GM12878 (cell line): ENCODE measurements around the gene NAALADL1. TPM values are rescaled to one million over a fixed set of nuclear protein-coding genes. Genes with fewer than 3 reads are reported as not detected.

Source experiments
- ATAC-seq: fragments of 200-7000 bp; cut with Tn5 transposase; 3 replicates; pipeline ENCODE4 v1.9.1; 2020; ENCODE audit warnings: mild to moderate bottlenecking, moderate library complexity
- BruUV-seq: library from RNA; stranded (reverse); fragments of 400-500 nt; replicated peaks from 2 replicates; lab custom pipeline; 2021; lab: Mats Ljungman, UMichigan
- CTCF ChIA-PET: fragments of 300-600 bp; sonication (Branson Sonifier 250); formaldehyde crosslinking; extraction: SDS; loops from one replicate; lab custom pipeline; 2021; ENCODE audit warnings: inconsistent platforms; lab: Yijun Ruan, JAX
- POLR2A ChIA-PET: fragments of 350-600 bp; formaldehyde crosslinking; extraction: SDS; loops from one replicate; lab custom pipeline; 2021; ENCODE audit warnings: inconsistent platforms; lab: Charles Lee
- RAD21 ChIA-PET: fragments of 300-600 bp; sonication (Branson Sonifier 250); formaldehyde crosslinking; loops from one replicate; lab custom pipeline; 2023; ENCODE audit warnings: antibody characterized with exemption; ENCODE audit not compliant: unreplicated experiment; lab: Charles Lee
- SMC1A ChIA-PET: fragments of 300-600 bp; sonication (Branson Sonifier 250); formaldehyde crosslinking; loops from one replicate; lab custom pipeline; 2023; ENCODE audit not compliant: unreplicated experiment, uncharacterized antibody; lab: Charles Lee
- DNase-seq: peaks from one replicate; pipeline ENCODE4 v3.0.0-alpha.2; 2011; ENCODE audit warnings: low read depth, low spot score
- FAIRE-seq: peaks from 3 replicates; lab custom pipeline; 2011; peaks lifted over from hg19 to GRCh38; lab: Jason Lieb, UNC
- H2AFZ ChIP-seq: 2 replicates; pipeline ENCODE4 v1.6.0; 2011; ENCODE audit warnings: low read depth, low read length, control low read depth; ENCODE audit not compliant: control insufficient read depth
- H3K27ac ChIP-seq: 2 replicates; pipeline ENCODE4 v1.5.1; 2011; ENCODE audit warnings: control low read depth; ENCODE audit not compliant: control insufficient read depth, insufficient read depth
- H3K27me3 ChIP-seq, 2 experiments: replicated peaks in 1 of 2; 2 replicates each; pipeline versions ENCODE4 v1.6.0 to v1.6.1; 2011; ENCODE audit warnings: low read length in 1 of 2; ENCODE audit not compliant: control insufficient read depth in 2 of 2, insufficient read depth in 2 of 2
- H3K36me3 ChIP-seq, 2 experiments: 2 replicates each; pipeline ENCODE4 v1.5.1; 2011; ENCODE audit warnings: low read length in 1 of 2; ENCODE audit not compliant: control insufficient read depth in 2 of 2, insufficient read depth in 2 of 2
- H3K4me1 ChIP-seq: 2 replicates; pipeline ENCODE4 v1.6.1; 2011; ENCODE audit warnings: mild to moderate bottlenecking, low read length, moderate library complexity, mixed read lengths; ENCODE audit not compliant: control insufficient read depth, insufficient read depth
- H3K4me2 ChIP-seq: 2 replicates; pipeline ENCODE4 v1.6.0; 2011; ENCODE audit warnings: control low read depth; ENCODE audit not compliant: control insufficient read depth, insufficient read depth
- H3K4me3 ChIP-seq: fragments of 200-600 bp; sonication (generic); 2 replicates; pipeline ENCODE4 v1.5.1; 2016
- H3K79me2 ChIP-seq: 2 replicates; pipeline ENCODE4 v1.6.0; 2011; ENCODE audit warnings: low read length; ENCODE audit not compliant: control insufficient read depth, insufficient read depth
- H3K9ac ChIP-seq: 2 replicates; pipeline ENCODE4 v1.8.0; 2011; ENCODE audit warnings: low read length, control low read depth, mixed read lengths; ENCODE audit not compliant: control insufficient read depth, insufficient read depth
- H3K9me3 ChIP-seq: replicated peaks from 3 replicates; pipeline ENCODE4 v1.5.1; 2011; ENCODE audit warnings: mild to moderate bottlenecking, low read length; ENCODE audit not compliant: control insufficient read depth, insufficient read depth
- H4K20me1 ChIP-seq: 2 replicates; pipeline ENCODE4 v1.6.0; 2011; ENCODE audit not compliant: control insufficient read depth, insufficient read depth
- CHD1 ChIP-seq: IDR thresholded peaks from 2 replicates; pipeline ENCODE4 v1.6.1; 2012; ENCODE audit warnings: low read depth, low read length, improper control_type of control experiment
- EED ChIP-seq: sonication (generic); IDR thresholded peaks from 2 replicates; pipeline ENCODE4 v1.6.1; 2016; ENCODE audit warnings: antibody characterized with exemption, low read depth
- EGR1 ChIP-seq, 2 experiments: IDR thresholded peaks; 1 replicate in 1 of 2; 2 replicates in 1 of 2; pipeline ENCODE4 v1.6.1; 2011 to 2012; ENCODE audit warnings: low read depth in 2 of 2, low read length in 2 of 2, borderline replicate concordance in 1 of 2, mild to moderate bottlenecking in 1 of 2, moderate library complexity in 1 of 2
- ETV6 ChIP-seq, 2 experiments: fragments of 450-650 bp in 1 of 2; IDR thresholded peaks in 1 of 2; conservative IDR thresholded peaks in 1 of 2; 2 replicates each; pipeline ENCODE4 v1.6.1; 2014; ENCODE audit warnings: antibody characterized with exemption in 1 of 2, borderline replicate concordance in 1 of 2, low read depth in 1 of 2, mild to moderate bottlenecking in 1 of 2, moderate library complexity in 1 of 2
- HDGF ChIP-seq: fragments of 450-650 bp; IDR thresholded peaks from 2 replicates; pipeline ENCODE4 v1.6.1; 2016; ENCODE audit warnings: antibody characterized with exemption
- IKZF1 ChIP-seq: fragments of 450-650 bp; conservative IDR thresholded peaks from 2 replicates; pipeline ENCODE4 v1.6.1; 2017; ENCODE audit warnings: antibody characterized with exemption, mild to moderate bottlenecking
- IKZF2 ChIP-seq, 2 experiments: fragments of 450-650 bp; IDR thresholded peaks; 2 replicates each; pipeline ENCODE4 v1.6.1; 2017; ENCODE audit warnings: mild to moderate bottlenecking in 2 of 2, moderate library complexity in 2 of 2
- NBN ChIP-seq: fragments of 450-650 bp; IDR thresholded peaks from 2 replicates; pipeline ENCODE4 v1.6.1; 2016
- NFXL1 ChIP-seq: fragments of 450-650 bp; IDR thresholded peaks from 2 replicates; pipeline ENCODE4 v1.6.1; 2017; ENCODE audit warnings: antibody characterized with exemption, mild to moderate bottlenecking, borderline replicate concordance
- NR2F1 ChIP-seq: fragments of 450-650 bp; conservative IDR thresholded peaks from 2 replicates; pipeline ENCODE4 v1.6.1; 2017; ENCODE audit warnings: mild to moderate bottlenecking
- RUNX3 ChIP-seq: IDR thresholded peaks from 2 replicates; pipeline ENCODE4 v1.6.1; 2012; ENCODE audit warnings: low read length, inconsistent platforms
- TCF12 ChIP-seq: IDR thresholded peaks from 2 replicates; pipeline ENCODE4 v1.6.1; 2011; ENCODE audit warnings: low read depth, mild to moderate bottlenecking, low read length
- TCF3 ChIP-seq: IDR thresholded peaks from 2 replicates; pipeline ENCODE4 v1.6.1; 2012; ENCODE audit warnings: low read depth, mild to moderate bottlenecking, low read length, borderline replicate concordance; ENCODE audit not compliant: insufficient read depth
- WGBS: methylation state at CpG from one replicate; pipeline ENCODE4 v1.1.6; 2016; ENCODE audit warnings: low lambda C conversion rate; ENCODE audit not compliant: insufficient replicate concordance, insufficient coverage; ENCODE audit errors: missing lambda C conversion rate; 5-methylcytosine and 5-hydroxymethylcytosine counted together
- in situ Hi-C: fragments of 300-500 bp; cut with MboI; formaldehyde crosslinking; loops from 9 replicates; pipeline ENCODE4 v1.14.3; 2018; ENCODE audit warnings: mixed read lengths
- intact Hi-C: fragments of 100-400 bp; cut with micrococcal nuclease; formaldehyde crosslinking; loops from one replicate; pipeline ENCODE4 v1.14.2; 2022; ENCODE audit not compliant: unreplicated experiment
- polyA plus RNA-seq, 11 experiments: library from polyadenylated mRNA; depleted of rRNA in 4 of 11; unstranded in 6 of 11; stranded (reverse) in 5 of 11; fragments of >200 nt; fragmentation: Nextera tagmentation in 4 of 11; fragmentation: Illumina TruSeq in 1 of 11; extraction: Ambion mirVana in 4 of 11; extraction: Trizol in 1 of 11; gene quantifications; 1 replicate in 1 of 11; 2 replicates in 10 of 11; pipeline versions ENCODE4 v1.2.1 to v1.2.3, GENCODE V29; 2011 to 2016; ENCODE audit warnings: inconsistent platforms in 2 of 11, missing spikeins in 2 of 11, low read depth in 1 of 11
- total RNA-seq, 4 experiments: library from RNA; depleted of rRNA in 3 of 4; stranded (reverse); fragments of >200 nt in 3 of 4; fragmentation: Illumina TruSeq in 1 of 4; extraction: Trizol in 1 of 4; gene quantifications; 2 replicates each; pipeline versions ENCODE4 v1.2.1 to v1.2.3, GENCODE V29; 2013 to 2021

The NAALADL1 gene
- total and polyA plus RNA-seq, 10 of the 15 experiments (the other 5 are each of a cell fraction or from before 2014, with no cell fraction given): 0.77 to 5.5 (median 1.5) TPM

DNA sequence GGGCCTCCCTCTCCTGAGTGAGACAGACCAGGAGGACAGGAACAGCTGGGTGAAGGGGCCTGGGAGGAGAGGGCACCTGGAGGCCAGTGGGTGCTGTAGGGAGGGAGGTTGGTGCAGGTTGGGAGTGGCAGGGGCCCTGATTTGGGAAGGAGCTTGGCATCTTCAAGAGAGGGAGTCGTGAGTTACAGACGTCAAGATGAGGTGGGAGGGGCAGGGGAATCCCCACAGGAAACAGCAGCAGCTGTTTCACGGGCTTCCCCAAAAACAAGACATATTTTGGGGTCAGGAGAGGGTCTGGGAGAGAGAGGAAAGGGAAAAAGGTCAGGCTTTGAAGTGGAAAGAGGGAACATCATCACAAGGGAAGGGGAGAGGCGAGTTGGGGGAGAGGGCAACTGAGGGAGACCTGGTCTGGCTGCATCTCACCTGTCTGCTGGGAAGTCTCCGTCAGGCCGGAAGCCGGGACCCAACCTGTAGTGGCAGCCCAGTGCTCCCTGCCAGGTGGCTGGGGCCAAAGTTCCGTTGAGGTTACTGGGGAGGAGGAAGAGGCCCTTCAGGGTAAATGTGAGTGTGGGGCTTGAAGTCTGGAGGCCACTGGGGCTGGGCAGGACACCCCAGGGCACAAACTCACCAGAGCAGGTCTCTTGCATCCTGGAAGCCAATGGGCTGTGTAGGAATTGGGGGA is 4.4 kb downstream of the NAALADL1 start:
- no TSS peak for BruUV-seq
- ChIA-PET CTCF (interaction anchor here (0.9 to 1.0 kb wide), 2 partner anchors 13 to 68 kb away, joined by 3 to 5 read pairs; partner anchors contain the start of genes FAU and MRPL49), RAD21 (no interaction called here), POLR2A (interaction anchor here (0.9 to 1.9 kb wide), 3 partner anchors 13 to 136 kb away, joined by 3 to 6 read pairs (median 4); partner anchors contain the start of gene SAC3D1), SMC1A (interaction anchor here (1.3 kb wide), 1 partner anchor 25 kb away, joined by 5 read pairs; no protein-coding TSS in a partner anchor)
- in situ Hi-C loops (no loop called here), intact Hi-C loops (no loop called here)
- TF ChIP-seq HDGF (0 out of 2 replicates have a peak, but pooled peaks have one; percentile 29), TCF12 (peak; percentile 24; the same call in 1 of the 2 replicates), RUNX3 (0 out of 2 replicates have a peak, but pooled peaks have one; percentile 35), IKZF1 (peak; percentile 47; the same call in 1 of the 2 replicates), EGR1 (IDR thresholded peaks at IDR 0.05; ENCODE audit: borderline replicate concordance in 1 of 2, low read depth in 2 of 2, low read length in 2 of 2) (no peak), NR2F1 (no peak), ETV6 (conservative IDR thresholded peaks at IDR 0.05 in 1 of 2, IDR thresholded peaks at IDR 0.05 in 1 of 2; ENCODE audit: borderline replicate concordance in 1 of 2, low read depth in 1 of 2) (peak in 1 of 2 experiments; percentile 39; a peak in 1 of 4 replicates), IKZF2 (IDR thresholded peaks at IDR 0.05) (peak; percentile 26 to 38; a peak in 2 of 4 replicates), EED (no peak; the same call in 1 of the 2 replicates), CHD1 (no peak), TCF3 (0 out of 2 replicates have a peak, but pooled peaks have one; percentile 52), NBN (0 out of 2 replicates have a peak, but pooled peaks have one; percentile 16), NFXL1 (no peak)
- FAIRE-seq (no peak), DNase-seq (no peak), ATAC-seq (peak; percentile 18)
- Histone ChIP-seq H3K27ac (peak overlapping the region; percentile 7; the same call in 1 of the 2 replicates), H3K27me3 (no peaks in the 10 kb centered on the region), H3K79me2 (no peaks in the 10 kb centered on the region), H3K9me3 (no peaks in the 10 kb centered on the region), H3K4me1 (peaks cover 37% of the 10 kb centered on the region), H3K4me3 (peak overlapping the region; percentile 19; the same call in 1 of the 2 replicates), H2AFZ (peak overlapping the region; percentile 20; the same call in 1 of the 2 replicates), H3K4me2 (peak overlapping the region; percentile 52), H4K20me1 (no peaks in the 10 kb centered on the region), H3K9ac (no peak overlapping the region), H3K36me3 (no peaks in the 10 kb centered on the region)
- WGBS: 8% methylated on average over 8 of the region's 8 CpGs
